Epithelial cell of prostate (primary cell): ENCODE results near the gene GAB3.

Source experiments
- DNase-seq: peaks from one replicate; pipeline ENCODE4 v3.0.0-alpha.2; 2011; ENCODE audit warnings: low read depth, low spot score
- H3K27ac ChIP-seq: fragments of 450-650 bp; 2 replicates; pipeline ENCODE4 v1.5.1; 2017; ENCODE audit warnings: mild to moderate bottlenecking

GAB3 gene

DNA sequence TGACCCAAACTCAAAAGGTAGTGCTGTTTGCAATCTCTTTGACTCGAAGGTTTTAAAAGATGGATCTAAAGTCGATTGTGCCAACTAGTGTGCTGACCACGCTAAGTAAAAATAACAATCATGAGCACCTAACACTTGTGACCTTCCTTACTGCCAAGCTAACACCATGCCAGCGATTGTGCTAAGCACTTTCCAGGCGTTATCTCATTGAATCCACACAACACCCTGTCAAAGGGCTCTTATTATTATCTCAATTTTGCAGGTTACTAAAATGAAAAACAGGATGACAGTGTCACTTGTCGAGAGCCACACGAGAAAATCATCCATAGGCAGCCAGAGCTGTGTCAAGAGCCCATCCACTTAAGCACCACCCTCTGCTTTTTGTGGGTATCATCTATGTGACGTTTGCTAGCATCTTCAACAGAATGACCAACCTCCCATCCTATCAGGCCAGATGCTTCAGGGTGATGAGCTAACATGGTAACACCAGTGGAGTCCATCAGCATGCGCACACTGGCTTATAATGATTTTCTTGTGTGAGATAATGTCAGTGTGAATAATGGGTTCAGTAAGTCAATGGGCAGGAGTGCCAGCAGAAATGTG is 893 bp upstream of the GAB3 start:
- H3K27ac ChIP-seq = no peak overlapping the region
- DNase-seq = no peak

DNA sequence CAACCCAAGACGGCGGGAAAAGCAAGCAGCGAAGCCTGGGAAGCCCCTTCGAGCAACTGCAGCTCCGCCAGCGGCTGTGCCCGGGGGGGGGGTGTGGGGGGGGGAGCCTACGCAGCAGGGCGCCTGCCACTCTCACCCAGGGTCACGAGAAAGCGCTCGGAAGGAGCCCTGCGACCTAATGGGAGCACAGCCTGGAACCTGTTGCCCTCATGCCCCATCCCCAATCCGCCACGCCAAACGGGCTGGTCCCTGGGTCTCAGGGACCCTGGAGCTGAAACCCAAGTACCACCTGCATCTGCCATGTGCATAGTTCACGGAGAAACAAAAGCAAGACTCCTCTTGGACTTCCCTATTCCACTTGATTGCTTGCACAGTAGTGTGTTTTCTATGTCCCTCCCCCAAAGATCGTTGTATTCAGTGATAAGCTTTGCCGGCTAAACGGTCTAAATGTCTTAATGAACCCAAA is 359 bp upstream of the GAB3 start:
- no peak for DNase-seq
- H3K27ac ChIP-seq = no peak overlapping the region

DNA sequence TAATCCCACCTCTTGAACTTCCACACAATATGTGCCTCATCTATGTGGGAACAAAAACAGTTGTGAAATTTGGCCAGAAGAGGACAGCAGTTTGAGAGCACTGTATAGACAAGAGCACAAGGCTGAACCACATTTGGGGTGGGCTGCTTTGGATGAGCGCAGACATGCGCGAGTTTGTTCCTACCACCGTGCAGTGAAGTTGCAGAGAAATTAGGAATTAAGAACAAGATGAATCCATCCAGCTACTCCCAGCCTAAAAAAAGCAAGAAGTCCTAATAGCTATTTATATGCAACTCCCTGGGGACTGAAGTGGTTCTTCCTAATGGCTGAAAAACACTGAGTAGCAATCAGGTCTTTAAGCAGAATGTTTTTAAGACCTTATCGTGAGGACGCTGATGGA is 1.0 kb downstream of the GAB3 start:
- no peak for DNase-seq
- no peak overlapping the region for H3K27ac ChIP-seq

DNA sequence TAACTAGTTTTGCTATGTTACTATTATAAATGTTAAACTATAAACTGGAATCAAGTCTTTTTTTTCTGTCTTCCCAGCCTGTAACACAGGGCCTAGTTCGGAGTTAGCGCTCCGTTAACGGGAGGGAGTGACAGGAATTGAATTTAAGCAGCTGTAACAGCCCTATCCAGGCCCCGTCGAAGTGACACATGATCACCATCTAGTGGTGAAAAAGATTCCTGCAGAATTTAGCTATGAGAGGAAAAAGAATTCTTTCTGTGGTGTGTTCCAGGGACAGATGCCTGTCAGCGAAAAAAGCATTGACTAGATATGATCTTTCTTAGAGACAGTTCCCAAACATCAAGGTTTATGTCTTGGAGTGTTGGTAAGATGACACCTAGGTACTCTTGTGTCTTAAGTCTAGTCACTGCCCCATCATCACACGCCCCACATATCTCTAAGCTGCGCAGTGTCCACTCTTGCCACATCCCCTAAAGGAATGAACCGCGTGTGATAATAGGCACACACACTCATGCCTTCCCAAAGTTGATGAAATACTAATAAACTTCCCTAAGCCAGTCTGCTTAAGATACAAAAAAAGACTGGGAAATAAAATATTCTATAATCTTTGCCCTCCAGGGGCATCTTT is 2.1 kb downstream of the GAB3 start:
- H3K27ac ChIP-seq = no peak overlapping the region
- DNase-seq = no peak

DNA sequence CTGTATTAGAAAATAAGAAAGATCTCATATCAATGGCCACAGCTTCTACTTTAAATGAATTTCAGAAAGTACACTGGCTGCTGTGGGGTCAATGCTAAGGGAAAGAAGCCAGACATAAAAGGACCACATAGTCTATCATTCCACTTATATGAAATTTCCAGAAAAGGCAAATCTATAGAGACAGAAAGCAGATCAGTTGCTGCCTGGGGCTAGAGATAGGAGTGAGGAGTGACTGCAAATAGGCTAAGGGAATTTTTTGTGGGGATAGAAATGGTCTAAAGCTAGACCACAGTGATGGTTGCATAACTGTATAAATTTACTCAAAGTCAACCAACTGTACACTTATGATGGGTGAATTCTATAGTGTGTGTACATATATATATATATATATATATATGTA is 8.3 kb downstream of the GAB3 start:
- no peak overlapping the region for H3K27ac ChIP-seq
- DNase-seq = no peak

DNA sequence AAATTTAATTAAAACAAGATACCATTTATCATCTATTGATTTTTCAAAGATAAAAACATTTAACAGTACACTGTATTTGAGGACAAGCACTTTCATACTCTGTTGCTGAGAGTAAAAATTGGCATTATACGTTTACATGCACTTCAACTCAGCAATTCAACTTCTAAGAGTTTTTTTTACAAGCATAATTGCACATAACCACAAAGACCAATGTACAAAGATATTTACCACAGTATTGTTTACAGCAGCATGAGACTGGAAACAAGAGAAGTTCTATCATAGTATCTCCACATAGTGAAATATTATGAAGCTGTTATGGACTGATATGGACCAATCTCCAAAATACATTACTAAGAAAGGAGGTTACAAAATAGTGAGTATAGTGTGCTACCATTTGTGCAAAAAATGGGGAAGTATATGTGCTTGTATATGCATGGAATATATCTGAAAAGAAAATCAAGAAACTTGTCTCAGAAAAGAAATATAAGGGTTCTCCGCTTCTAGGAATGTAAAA is 10.9 kb downstream of the GAB3 start:
- no peak overlapping the region for H3K27ac ChIP-seq
- no peak for DNase-seq

DNA sequence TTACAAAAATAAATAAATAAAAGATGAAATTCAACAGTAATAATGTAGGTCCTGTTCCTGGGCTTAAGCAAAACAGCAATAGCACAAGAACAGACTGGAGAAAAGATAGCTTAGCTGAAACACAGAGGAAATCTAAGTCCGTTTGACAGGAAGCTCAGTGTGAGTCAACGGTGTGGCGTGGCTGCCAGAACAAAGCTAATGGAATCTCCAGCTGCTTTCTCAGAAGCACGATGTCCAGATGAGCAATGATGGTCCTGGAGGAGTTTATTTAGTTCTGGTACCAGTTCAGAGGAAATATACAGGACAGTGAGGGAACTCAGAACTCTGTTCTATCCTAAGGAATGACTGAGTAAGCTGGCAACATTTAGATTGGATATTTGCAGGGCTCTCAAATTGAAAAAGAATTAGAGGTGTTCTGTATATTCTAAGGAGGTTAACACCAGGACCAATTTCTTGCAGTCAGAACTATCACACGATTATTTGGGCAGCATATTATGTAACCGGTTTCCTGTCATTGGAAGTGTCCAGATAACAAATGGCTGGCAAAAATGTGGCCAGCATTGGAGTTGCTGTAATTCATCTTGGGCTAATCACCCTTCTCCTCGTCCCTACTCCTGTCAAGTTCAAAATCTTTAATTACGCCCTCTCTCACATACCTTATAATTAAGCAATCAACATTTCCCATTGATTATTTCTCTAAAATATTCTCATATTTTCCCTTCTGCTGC is 12.7 kb downstream of the GAB3 start:
- DNase-seq = no peak
- peak overlapping the region; percentile 54 for H3K27ac ChIP-seq

DNA sequence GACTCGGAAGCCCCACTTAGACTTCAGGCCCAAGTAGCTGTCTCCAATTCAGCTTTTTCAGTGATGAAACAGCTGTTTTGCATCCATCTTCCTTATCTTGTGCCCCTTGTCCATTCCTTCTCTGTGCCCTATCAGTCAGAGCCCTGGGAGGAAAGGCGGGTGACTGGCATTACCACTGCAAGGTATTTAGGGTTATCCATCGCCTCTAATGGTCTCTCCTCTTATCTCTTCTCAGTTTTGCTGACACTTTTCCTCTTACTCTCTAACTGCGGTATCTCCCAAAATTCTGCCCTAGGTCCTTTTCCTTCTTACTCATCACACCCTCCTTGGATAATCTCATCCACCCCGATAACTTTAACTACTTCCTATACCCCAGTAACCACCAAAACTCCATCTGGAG is 13.7 kb downstream of the GAB3 start:
- peak overlapping the region; percentile 54 for H3K27ac ChIP-seq
- no peak for DNase-seq

DNA sequence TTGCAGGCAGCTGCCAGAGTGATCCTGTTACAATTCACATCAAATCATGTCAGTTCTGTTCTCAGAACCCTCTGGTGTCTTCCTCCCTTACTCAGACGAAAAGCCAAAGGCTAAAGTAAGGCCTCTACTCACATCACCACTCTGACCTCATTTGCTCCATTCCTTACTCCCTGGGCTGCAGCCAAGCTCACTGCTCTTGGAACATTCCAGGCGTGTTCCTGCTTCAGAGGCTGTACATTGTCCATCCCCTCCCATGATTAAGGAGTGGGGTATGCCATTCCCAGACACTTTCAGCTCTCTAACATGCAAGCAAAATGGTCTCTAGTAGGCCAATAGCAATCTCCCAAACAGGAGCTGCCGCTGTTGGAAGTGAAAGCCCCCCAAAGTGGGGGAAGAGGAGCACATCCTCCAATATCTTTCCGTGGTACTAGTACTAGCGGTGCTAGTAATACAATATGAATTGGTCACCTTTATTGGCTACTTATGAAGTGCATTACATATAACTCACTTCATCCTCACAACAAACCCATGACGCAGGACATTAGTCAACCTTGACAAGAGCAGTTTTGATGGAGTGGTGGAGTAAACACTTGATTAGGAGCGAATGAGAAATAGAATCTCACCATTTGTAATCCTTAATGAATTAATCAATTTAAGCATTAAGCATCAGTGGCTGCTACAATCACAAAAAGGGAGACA is 15.0 kb downstream of the GAB3 start:
- H3K27ac ChIP-seq = peak overlapping the region; percentile 64
- no peak for DNase-seq

DNA sequence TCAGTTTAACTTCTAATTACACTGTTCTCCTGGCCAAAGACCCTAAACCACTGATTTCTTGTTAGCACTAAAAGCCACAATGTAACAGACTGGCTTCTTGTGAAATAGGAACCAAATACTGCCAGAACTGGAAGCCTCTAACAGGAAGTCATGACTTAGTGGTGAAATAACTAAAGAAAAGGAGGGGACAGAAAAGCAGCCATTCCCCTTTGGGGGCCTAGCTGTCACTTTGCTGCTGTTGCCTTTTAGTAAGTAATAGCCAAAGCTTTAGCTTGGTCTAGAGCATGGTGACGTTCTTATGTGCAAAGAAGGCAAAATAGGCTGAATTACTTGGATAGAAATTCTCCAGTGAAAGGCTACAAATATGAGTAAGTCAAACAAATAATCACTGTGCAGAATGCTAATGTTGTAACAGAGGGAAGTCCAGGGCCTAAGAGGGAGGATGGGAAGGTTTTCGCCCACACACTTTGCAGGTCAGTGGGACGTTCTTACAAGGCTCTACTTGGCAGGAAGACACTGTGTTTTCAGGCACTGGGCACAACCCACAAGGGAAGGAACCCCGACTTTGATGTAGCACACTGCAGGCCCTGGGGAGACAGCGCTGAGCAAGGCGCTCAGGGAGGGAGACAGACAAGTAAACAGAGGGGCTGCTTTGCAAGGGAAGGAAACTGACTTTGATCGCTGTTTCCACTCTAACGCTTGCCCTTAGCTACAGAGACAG is 16.7 kb downstream of the GAB3 start:
- DNase-seq = no peak
- H3K27ac ChIP-seq = peak overlapping the region; percentile 64

DNA sequence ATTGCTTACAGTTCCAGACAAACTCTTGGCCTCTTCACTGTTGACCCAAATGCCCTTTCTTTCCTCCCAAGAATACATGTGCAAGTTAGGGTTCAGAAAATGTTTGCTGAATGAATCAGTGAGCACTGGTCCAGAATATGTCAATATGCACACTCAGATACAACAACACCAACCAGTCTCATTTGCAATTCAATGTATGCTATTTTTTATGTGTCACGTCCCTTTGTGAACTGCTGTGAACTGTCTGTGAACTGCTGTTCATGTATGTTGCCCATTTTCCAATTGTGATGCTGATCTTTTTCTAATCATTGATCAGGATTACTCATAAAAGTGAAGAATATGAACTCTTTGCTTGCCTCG is 17.8 kb downstream of the GAB3 start:
- peak overlapping the region; percentile 64 for H3K27ac ChIP-seq
- DNase-seq = no peak

DNA sequence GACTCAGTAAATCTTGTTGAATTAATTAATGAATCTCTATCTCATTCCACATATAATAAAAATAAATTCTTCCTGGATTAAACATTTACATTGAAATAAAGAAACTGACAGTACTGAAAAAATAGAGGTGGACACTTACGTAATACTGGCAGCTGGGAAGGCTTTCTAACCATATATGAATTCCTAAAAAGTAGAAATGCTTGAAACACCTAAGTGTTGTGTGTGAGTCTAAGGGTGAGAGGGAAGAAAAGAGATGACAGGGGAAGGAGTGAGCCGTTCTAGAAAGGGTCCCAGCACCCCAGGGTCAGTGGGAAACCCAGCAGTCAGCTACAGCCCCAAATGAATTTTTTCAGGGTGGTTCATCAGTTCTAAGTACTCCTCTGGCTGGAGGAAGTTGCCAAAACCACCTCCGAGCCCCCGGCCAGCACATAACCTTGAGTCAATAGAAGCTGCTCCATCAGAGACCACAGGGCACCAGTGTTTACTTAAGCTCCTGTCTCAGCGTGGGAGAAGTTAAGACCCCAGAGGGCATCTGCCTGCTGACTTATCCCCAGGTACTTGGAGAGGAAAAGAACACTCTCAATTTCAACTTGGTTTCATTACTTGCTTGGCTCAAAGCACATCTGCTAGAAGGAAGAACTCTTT is 18.3 kb downstream of the GAB3 start:
- no peak for DNase-seq
- H3K27ac ChIP-seq = peak overlapping the region; percentile 64

DNA sequence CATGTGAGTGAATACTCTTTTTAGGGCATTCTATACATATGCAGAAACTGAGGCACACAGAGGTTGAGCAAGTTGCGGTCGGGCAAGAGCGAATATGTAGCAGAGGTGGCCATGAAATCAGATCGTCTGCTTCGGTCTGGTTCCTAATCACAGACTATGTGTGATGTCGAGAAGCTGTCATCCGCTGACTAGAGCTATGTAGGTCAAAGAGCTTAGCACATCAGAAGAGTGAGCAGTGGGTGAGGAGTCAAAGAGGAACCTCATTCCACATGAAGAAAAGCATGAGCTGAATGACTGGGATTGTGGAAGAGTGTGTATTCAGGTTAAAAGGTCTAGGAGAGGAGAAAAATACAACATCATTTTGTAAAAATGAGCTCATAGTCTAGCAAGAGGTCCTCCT is 19.0 kb downstream of the GAB3 start:
- no peak overlapping the region for H3K27ac ChIP-seq
- no peak for DNase-seq

DNA sequence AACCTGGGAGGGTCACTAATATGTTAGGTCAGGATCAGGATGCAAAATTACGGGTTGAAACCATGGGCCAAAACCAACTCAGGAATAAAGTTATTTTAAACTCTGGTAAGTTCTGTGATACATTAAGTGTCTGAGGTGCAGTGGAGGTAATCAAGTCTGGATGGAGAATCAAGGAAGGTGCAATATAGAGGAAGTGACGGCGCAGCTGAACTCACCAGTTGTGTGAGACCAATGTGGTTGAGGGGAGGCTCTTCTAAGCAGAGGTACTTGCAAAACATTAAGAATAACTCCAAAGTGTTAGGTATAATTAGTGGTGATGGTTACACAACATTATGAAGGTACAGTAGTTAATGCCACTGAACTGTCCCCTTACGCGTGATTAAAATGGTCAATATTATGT is 19.7 kb downstream of the GAB3 start:
- no peak overlapping the region for H3K27ac ChIP-seq

DNA sequence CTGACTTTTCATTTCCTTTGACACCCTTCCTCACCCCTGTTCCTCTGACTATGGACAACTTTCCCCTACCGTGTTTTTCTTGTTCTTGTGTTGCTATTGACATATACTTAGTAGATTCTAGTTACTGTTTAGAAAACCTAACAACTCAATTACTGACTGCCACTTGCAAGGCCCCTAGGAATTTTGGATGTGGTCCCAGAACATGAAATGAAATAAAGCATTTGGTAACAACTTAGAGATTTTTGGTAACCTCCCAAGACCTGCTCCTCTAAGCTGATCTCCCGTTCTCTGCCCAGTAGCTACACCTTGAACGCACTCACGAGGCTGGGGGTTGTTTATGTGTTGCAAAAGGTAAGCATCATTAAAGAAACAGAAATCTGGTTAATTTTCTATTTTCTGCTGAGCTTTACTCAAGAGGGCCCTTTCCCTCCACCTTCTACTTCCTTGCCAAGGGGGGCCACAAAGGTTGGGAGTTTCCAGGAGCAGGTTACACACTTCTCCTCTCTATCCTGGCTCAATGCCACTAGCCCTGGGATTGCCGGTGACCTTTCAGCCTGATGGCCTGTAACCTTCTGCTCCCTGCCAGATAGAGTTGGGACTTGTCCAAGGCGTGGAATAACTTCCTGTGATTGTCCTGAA is 20.5 kb downstream of the GAB3 start:
- H3K27ac ChIP-seq = no peak overlapping the region
- no peak for DNase-seq

More for the DNA sequence above, 19.7 kb downstream of the GAB3 start:
- no peak for DNase-seq

DNA sequence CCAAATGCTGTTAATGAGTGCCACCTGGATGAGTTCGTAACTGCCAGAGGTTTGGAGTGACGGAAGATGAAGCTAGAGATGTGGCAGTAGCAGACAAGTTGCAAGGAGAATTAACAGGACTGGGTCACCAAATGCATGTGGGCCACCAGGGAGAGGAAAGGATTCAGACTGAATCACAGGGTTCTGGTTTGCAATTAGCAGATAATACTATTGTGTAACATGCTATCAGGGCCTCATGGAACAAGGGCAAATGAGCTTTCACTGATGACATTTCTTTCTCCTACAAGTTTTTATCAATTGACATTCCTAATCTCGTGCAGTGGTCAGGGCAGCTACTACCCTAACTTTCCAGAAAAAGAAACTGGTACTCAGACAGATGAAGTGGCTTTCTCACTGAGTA is 21.4 kb downstream of the GAB3 start:
- no peak for DNase-seq
- no peak overlapping the region for H3K27ac ChIP-seq

DNA sequence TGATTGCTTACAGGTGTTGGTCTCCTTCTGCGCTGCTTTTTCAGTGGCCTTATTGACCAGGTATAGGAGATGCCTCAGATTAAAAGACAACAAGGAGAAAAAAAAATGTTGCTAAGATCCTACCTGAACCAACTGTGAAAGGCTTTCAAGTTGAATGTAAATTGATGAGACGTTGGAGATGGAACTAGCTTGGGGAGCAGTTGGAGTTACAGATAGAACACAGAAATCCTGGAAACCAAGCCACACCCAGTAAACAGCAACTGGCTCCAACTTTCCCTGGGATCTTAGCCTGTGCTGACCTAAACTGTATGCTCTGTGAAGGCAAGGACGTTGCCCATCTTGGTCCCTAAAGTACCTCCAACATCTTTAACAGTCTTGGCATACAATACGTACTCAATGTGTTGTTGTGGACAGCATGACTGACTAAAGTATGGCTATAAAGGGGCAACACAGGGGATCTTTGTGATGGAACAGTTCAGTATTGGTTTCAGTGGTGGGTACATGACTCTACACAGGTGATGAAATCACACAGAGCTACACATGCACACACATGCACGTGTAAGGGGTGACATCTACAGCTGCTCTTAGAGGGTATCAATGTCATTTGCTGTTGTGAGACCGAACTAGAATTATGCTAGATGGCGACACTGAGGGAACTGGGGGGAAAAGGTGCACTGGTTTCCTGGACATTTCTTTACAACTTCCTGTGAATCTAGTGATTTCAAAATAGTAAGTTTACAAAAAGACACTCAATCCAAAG is 22.3 kb downstream of the GAB3 start:
- peak overlapping the region; percentile 69 for H3K27ac ChIP-seq
- DNase-seq = no peak

DNA sequence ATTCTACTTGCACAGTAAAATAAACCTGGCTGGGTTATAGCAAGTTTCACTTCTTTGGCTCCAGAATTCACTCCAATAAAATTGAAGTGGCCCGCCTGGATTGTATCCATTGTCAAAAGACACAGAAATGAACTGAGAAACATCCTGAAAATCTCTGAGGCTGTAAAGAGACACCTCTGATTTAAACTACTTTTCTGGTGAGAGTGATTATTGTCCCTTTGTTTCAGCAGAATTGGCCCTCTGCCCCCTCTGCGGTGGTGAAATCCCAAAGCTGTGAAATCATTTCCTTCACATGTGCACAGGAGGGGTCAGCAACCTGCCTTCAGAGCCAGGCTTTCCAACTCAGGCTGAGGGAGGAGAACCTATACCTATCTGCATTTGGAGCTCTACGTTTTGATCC is 23.0 kb downstream of the GAB3 start:
- H3K27ac ChIP-seq = peak overlapping the region; percentile 69
- no peak for DNase-seq

DNA sequence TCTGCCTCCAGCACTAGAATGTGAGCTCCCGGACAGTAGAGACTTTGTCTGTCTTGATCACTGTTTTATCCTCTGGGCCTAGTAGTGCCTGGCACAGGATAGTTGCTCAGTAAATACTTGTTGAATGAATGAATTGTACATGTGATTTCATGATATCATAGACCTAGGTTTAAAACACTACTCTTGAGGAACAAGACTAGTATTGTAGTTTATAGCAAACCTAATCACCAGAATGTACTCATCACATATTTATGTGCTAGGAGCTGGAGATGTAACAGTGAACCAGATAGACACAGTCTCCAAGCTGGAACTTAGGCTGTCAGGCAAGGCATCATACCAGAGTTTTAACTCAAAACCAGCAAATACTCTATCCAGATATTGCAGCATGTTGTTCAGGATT is 23.5 kb downstream of the GAB3 start:
- peak overlapping the region; percentile 69 for H3K27ac ChIP-seq
- no peak for DNase-seq
